Left hindlimb (tissue), 1 donor: ENCODE results near the gene TBC1D22A.

ENCODE experiments used
- DNase-seq: peaks from one replicate; pipeline ENCODE4 v3.0.0-alpha.2; 2018

TBC1D22A gene

DNA sequence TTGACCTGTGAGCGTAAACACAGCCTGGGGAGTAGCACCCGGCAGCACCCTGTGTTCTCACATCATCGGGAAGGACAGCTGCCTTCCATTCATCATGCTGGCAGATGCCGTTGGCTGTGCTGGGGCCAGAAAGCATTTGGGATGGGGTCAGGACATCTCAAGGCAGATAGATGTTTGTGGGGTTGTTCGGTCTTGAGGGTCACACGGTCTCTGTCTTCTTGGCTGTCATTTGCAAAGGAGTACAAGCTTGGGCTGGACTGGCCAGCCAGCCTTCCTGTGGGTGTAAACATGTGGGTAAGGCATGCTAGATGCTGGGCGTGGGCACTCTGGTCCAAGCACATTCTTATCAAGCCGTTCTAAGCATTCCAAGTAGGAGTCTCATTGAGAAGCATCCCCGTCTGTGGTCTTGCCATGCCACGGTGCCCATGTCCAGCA, 81.4 kb downstream of the TBC1D22A start:
- no peak for DNase-seq

DNA sequence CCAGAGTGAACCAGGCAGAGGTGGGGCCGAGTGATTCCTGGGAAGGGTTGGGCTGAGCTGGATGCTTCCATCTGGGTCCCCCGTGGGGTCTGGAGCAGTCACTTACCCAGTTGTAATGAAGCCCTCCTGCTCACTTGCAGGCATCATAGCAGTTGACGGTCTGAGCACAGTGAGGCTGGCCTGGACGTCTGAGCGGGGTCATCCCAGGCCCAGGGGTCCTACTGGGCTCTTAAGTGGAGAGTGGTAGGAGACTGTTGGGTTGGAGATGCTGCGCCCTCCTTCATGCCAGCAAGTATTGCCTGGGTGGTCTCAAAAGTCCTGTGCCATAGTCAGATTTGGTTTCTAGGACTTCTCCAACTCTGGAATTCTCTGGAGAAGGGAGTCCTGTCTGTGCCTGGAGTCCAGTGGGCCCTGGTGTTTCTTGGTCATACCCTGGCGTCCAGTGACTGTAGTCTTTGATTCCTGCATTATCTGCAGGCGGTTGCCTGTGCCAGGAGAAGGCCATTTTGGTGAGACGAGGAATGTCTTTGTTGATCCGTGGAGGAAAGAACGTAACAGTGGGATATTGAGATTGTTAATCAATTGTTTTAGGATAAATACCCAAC, 82.3 kb downstream of the TBC1D22A start:
- no peak for DNase-seq

DNA sequence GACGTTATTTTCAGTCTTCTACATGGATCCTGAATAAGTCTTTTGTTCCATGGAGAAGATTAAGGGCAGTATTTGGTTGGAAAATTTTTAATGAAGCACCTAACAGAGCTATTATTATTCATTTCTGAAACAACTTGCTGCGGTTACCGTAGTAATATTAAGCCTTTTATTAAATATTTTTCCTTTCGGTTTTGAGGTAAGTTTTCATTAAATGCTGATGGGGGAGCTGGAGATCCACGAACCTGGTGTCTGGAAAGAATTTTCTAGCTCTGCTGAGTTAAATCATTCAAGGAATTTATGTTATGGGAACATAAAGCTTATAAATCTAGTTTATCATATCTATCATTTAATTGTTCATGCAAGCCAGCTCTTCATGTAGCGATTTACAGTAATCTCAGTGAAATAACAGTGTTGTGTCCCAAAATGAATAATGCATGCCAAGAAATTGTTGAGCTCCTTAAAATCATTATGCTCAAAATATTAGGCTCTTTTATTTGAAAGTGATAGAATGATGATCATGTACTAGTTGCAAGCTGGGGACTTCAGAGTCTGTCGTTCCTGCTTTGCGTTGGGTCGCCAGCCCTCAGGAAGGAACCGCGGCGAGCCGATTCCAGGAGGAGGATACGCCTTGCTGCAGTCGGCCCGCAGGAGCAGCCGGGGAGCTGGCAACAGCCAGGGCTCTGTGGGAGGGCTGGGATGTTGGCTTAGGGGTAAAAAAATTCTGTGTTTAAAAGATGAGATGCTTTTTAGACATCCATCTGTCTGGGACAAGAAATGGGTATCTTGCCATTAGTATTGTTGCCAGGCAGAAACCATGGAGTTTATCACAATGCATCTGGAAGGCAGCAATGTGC, 83.1 kb downstream of the TBC1D22A start:
- DNase-seq, result no peak

DNA sequence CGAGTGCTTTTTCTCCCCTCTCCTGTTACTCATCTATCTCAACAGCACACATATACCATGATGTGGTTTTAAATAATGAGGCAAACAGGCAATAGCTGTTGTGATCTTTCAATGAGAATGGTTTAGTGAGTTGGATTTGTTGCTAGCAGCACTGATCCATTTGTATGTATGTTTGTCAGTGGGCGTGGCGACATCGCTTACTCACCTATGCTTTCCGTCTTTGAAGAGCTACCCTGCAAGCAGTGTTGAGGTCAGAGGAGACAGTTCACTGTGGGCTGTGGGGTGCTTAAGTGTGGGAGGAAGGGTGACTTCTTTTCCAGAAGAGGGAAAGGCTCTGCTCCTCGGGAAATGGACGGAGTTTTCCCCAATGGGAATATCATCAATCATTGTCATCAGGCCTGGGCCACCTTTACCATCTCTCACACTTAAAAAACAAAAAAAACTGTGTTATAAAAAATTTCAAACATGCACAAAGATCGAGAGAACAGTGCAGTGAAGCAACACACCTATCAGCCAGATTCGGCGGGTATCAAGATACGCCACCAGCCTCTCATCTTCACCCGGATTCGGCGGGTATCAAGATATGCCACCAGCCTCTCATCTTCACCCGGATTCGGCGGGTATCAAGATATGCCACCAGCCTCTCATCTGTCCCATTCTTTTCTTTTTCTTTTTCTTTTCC, 83.8 kb downstream of the TBC1D22A start:
- DNase-seq, result no peak

DNA sequence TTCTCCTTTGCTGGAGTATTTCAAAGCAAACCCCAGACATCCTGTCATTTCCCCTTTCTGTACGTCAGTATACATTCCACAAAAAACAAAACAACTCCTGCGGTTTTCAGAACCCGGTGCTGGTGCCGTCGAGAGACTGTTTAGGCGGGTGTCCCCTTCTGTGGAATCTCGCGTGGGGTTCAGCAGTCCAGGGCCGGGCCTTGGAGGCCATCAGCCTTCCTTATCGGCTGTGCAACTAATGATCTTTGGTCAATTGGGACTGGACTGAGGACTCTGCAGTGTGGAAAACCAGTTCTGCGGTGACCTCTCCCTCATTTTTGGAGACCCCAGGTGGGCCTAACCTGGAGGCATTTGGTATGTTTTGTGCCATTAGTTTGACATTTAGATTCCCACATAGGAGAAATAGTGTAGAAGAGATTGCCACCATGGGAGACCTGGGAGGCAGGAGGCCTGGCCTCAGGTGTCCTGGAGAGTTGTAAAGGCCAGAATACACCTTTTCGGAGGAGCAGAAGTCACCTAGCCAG, 84.4 kb downstream of the TBC1D22A start:
- no peak for DNase-seq

- DNase-seq, result no peak
Observed at GRCh38 chr22:46848197-46848596, 85.7 kb downstream of the TBC1D22A start.

DNA sequence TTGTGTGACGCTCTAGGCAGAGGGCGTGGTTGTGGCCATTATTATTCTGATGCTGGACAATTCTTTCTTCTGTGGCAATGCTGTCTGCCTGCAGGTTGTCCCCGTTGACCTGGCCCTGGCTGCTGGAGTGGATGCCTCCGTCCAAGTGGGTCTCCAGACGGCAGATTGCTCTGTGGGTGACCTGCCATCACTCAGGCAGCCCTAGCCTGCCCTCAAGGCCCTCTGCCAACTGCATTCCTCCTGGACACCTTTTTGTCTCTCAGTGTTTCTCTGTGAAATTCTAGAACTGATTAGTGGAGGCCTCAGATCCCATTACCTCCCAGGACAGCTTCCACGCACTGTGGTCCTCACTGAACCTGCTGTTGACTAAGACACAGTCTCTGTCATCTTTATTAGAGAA, 86.7 kb downstream of the TBC1D22A start:
- no peak for DNase-seq

- DNase-seq, result no peak
Observed at GRCh38 chr22:46849951-46850350, 87.5 kb downstream of the TBC1D22A start.

DNA sequence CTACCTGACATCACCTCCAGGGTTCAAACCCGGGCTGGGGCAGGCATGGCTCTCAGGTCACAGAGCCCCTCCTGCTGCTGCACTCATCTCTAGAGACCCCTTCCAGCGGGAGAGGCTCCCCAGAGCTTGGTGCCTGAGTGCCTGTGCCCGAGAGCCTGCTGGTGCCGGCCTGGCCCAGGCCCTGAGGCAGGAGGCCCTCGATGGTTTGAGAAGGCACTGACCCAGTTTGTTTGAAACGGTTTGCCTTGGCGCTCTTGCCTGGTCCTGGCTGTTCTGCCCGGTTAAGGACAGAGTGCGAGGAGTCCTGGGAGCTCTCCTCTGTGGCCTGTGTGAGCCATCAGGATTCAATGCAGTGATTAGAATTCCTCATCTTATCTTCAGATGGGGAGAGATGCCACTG, 88.9 kb downstream of the TBC1D22A start:
- DNase-seq, result no peak

DNA sequence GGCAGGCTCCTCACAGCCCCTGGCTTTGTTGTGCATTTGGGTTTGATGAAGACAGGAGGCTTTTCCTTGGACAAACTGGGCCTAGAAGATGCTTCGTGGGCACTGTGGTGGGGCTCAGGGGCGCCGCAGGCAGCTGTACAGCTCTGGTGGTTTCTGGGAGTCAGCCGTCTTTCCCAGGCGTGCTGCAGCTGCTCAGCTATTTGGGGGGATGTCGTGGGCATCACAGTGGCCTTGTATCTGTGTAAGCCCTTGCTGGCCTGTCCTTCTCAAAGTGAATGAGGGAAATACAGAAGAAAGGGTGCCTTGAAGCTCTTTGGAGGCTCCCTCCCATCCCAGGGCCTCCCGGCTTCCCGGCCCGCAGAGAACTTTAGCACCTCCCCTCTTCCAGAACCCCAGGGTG, 89.5 kb downstream of the TBC1D22A start:
- DNase-seq, result no peak

- DNase-seq, result no peak
Observed at GRCh38 chr22:46852771-46853170, 90.3 kb downstream of the TBC1D22A start.

GRCh38 chr22:46853191-46853590, 90.7 kb downstream of the TBC1D22A start:
- no peak for DNase-seq

GRCh38 chr22:46854125-46854870, 91.8 kb downstream of the TBC1D22A start:
- DNase-seq, result no peak

DNA sequence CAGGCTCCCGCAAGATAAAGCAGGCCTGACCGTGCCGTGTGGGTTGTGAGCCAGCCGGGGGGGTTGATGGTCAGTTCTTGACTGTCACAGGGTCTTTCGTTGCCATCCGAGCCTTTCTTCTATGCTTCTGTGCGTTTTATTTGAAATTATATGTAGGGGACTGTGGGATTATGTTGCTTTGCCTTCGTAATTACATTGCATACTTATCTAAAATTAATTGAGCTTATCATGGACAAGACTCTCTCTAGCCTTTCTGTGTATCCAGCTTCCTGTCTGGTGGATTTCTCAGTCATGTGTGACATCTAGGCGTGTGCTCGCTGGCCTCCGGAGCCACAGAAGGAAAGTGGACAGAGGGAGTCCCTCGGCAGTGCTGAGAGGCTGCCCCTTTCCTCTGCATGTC, 93.2 kb downstream of the TBC1D22A start:
- DNase-seq, result no peak

GRCh38 chr22:46856661-46857060, 94.2 kb downstream of the TBC1D22A start:
- DNase-seq, result no peak

DNA sequence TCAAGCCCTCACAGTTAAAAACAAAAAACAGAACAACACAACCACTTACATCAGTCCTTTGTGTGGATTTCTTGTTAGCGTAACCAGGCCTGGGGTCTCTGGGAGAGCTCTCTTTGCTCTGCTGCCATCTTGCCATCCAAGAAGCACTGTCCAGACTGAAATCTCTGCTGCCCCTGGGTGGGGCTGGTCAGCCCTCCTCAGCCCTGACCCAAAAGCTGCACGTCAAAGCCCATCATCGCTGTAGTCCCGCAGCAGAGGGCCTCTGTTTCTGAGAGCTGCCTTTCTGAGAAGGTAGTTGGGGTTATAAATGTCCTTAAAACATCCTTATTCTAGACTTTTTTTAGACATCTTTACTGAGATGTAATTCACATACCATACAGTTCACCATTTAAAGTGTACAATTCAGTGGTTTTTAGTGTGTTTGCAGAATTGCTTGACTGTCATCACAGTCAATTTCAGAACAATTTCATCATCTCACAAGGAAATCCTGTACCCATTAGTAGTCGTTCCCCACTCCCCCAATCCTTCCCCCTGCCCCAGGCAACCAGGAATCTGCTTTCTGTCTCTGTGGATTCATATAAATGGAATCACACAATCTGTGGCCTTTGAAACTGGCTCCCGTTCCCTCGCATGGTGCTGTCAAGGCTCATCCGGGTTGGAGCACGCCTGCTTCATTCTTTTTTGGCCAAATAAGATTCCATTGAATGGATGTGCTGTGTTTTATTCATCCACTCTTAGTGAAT, 94.9 kb downstream of the TBC1D22A start:
- no peak for DNase-seq

- no peak for DNase-seq
Observed at GRCh38 chr22:46857885-46858143, 95.4 kb downstream of the TBC1D22A start.

DNA sequence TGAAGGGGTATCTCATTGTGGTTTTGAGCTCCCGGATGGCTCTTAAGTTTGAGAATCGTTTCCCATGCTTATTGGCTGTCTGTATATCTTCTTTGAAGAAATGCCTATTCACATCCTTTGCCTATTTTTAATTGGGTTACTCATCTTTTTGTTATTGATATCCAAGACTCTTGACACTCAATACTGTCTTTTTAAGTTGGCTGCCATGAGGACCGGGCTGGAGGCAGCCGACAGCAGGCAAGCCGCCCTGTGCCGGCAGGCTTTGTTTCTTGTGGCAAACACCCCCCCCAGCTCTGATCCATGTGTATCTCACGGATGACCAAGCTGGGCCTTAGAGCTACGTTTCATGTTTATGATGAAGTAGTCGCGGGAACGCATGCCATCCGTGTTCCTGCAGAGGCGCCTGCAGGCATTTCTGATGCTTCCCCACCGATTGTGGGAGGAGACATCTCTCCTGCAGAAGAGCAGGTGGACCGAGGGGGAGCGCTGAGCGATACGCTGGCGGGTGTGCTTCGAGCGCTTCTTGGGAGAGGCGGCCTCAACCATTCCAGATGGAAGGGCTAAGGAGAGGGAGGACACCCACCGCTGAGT, 95.8 kb downstream of the TBC1D22A start:
- no peak for DNase-seq

DNA sequence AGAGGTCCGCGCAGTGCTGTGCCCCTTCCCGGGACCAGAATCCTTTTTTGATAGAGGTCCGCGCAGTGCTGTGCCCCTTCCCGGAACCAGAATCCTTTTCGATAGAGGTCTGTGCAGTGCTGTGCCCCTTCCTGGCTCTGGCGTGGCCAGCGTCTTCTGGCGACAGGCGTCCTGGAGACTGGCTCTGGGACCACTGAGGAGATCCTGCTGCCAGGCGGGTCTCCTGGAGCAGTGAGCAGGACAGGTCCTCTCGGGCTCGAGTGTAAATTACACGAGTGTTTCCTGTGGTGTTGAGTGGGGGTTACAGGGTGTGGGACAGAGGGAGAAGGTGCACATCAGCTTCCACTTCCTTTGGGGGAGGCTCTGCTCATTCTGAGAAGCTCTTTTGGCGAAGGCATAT, 98.1 kb downstream of the TBC1D22A start:
- DNase-seq, result no peak

DNA sequence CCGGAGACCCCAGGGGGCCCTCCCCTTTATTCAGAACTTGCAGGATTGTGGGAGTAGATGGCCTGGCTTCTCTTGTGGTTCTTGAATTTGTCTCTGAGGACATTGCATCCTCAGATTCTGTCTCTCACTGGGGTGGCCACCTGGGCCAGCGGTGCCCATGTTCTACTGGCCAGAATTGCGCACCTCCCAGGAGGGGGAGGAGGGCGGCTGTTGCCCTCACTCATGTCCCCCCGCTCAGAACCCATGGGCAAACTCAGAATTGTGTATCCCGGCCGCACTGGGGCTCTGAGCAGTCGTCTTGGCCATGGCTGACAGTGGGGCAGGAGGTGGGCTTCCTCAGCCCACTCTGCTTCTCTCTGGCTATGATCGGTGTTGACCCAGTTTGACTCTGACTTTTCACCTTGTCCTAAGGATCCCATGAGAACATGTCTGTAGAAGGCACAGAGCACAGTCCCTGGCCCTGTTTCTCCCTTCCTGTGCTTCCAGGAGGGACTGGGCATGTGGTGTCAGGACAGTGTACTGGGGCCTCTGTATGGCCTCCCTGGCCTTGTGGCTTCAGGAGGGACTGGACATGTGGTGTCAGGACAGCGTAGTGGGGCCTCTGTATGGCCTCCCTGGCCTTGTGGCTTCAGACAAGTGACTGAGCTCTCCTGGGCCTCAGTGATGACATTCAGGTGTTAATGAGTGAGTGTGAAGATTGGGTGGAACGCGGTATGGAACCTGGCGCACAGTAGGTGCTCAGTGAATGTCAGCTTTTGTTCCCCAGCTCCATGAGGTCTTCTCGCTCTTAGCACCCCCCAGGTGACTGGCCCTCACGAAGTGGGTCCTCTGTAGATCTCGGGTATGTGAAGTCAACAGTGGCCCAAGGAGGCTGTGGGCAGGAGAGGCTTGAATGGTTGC, 99.3 kb downstream of the TBC1D22A start:
- DNase-seq, result no peak
